Ishikawa (cell line): Measurements from ENCODE around the gene P4HA3.

Experiments used
- CEBPB ChIP-seq: IDR thresholded peaks from 2 replicates; pipeline ENCODE4 v1.6.1; 2012
- CREB1 ChIP-seq: IDR thresholded peaks from 2 replicates; pipeline ENCODE4 v1.6.1; 2012; ENCODE audit warnings: low read depth
- EGR1 ChIP-seq: IDR thresholded peaks from 2 replicates; pipeline ENCODE4 v1.6.1; 2012
- EP300 ChIP-seq: IDR thresholded peaks from 2 replicates; pipeline ENCODE4 v1.6.1; 2012; ENCODE audit warnings: borderline replicate concordance
- FOXM1 ChIP-seq: IDR thresholded peaks from 2 replicates; pipeline ENCODE4 v1.6.1; 2012; ENCODE audit warnings: low read depth, borderline replicate concordance
- MAX ChIP-seq: IDR thresholded peaks from 2 replicates; pipeline ENCODE4 v1.6.1; 2012
- NFIC ChIP-seq: IDR thresholded peaks from 2 replicates; pipeline ENCODE4 v1.6.1; 2012
- RAD21 ChIP-seq: IDR thresholded peaks from 2 replicates; pipeline ENCODE4 v1.6.1; 2012; ENCODE audit warnings: low read depth
- REST ChIP-seq: IDR thresholded peaks from 2 replicates; pipeline ENCODE4 v1.6.1; 2012; ENCODE audit warnings: low read depth, mild to moderate bottlenecking
- TAF1 ChIP-seq: IDR thresholded peaks from 2 replicates; pipeline ENCODE4 v1.6.1; 2012; ENCODE audit warnings: low read depth, mild to moderate bottlenecking
- TCF12 ChIP-seq: IDR thresholded peaks from 2 replicates; pipeline ENCODE4 v1.6.1; 2012; ENCODE audit warnings: low read depth
- TEAD4 ChIP-seq: IDR thresholded peaks from 2 replicates; pipeline ENCODE4 v1.6.1; 2012
- USF1 ChIP-seq: IDR thresholded peaks from 2 replicates; pipeline ENCODE4 v1.6.1; 2012
- YY1 ChIP-seq: IDR thresholded peaks from 2 replicates; pipeline ENCODE4 v1.6.1; 2012; ENCODE audit warnings: low read depth
- ZBTB7A ChIP-seq: IDR thresholded peaks from 2 replicates; pipeline ENCODE4 v1.6.1; 2012; ENCODE audit warnings: low read depth

P4HA3 gene

GRCh38 chr11:74253361-74253760 is 58.1 kb downstream of the P4HA3 start:
- TF ChIP-seq USF1, result no peak
- TF ChIP-seq REST, result no peak
- TF ChIP-seq CREB1, result no peak
- no peak for TF ChIP-seq EP300

- no peak for TF ChIP-seq MAX
- no peak for TF ChIP-seq EGR1
- TF ChIP-seq REST, result no peak
- TF ChIP-seq CREB1, result no peak
- TF ChIP-seq ZBTB7A, result no peak
- no peak for TF ChIP-seq RAD21
- TF ChIP-seq EP300, result no peak
- TF ChIP-seq USF1, result no peak
- no peak for TF ChIP-seq CEBPB
- TF ChIP-seq TCF12, result no peak
- TF ChIP-seq NFIC, result no peak
Observed at GRCh38 chr11:74249496-74249895, 61.9 kb downstream of the P4HA3 start.

- no peak for TF ChIP-seq TCF12
- no peak for TF ChIP-seq NFIC
- TF ChIP-seq USF1, result no peak
- TF ChIP-seq EGR1, result no peak
- no peak for TF ChIP-seq CREB1
- TF ChIP-seq MAX, result no peak
- no peak for TF ChIP-seq RAD21
- no peak for TF ChIP-seq ZBTB7A
- TF ChIP-seq TEAD4, result no peak
- TF ChIP-seq REST, result no peak
- no peak for TF ChIP-seq CEBPB
- no peak for TF ChIP-seq TAF1
- TF ChIP-seq EP300, result no peak
- no peak for TF ChIP-seq YY1
- no peak for TF ChIP-seq FOXM1
Observed at GRCh38 chr11:74248469-74248868, 63.0 kb downstream of the P4HA3 start.

GRCh38 chr11:74238243-74238642 is 73.2 kb downstream of the P4HA3 start:
- TF ChIP-seq YY1 (no peak), MAX (no peak), REST (no peak), FOXM1 (no peak), TCF12 (no peak), NFIC (no peak), CEBPB (no peak), USF1 (no peak), ZBTB7A (no peak), TEAD4 (no peak), EP300 (no peak), RAD21 (no peak), CREB1 (no peak), TAF1 (no peak), EGR1 (no peak)
